Trophoblast cell (in vitro differentiated cells and primary cell): Measurements from ENCODE around the gene XXYLT1.

Source experiments
- DNase-seq, 2 donors: peaks; one replicate each; pipeline ENCODE4 v3.0.0-alpha.2; 2016
- H2AFZ ChIP-seq: 2 replicates; pipeline ENCODE4 v1.6.1; 2013; ENCODE audit warnings: low read length, moderate library complexity, mild to moderate bottlenecking; ENCODE audit not compliant: insufficient read depth, poor library complexity
- H2AK5ac ChIP-seq: 2 replicates; pipeline ENCODE4 v1.6.1; 2013; ENCODE audit warnings: mild to moderate bottlenecking, low read length
- H2BK120ac ChIP-seq: 2 replicates; pipeline ENCODE4 v1.6.1; 2013; ENCODE audit warnings: low read length, mild to moderate bottlenecking, moderate library complexity; ENCODE audit not compliant: insufficient read depth, poor library complexity
- H2BK12ac ChIP-seq: 2 replicates; pipeline ENCODE4 v1.6.1; 2013; ENCODE audit warnings: mild to moderate bottlenecking, low read length, moderate library complexity
- H2BK5ac ChIP-seq: 2 replicates; pipeline ENCODE4 v1.6.1; 2013; ENCODE audit warnings: low read length, low read depth, moderate library complexity, mild to moderate bottlenecking; ENCODE audit not compliant: poor library complexity
- H3K14ac ChIP-seq: 2 replicates; pipeline ENCODE4 v1.6.1; 2013; ENCODE audit warnings: mild to moderate bottlenecking, low read length
- H3K18ac ChIP-seq: 2 replicates; pipeline ENCODE4 v1.6.1; 2013; ENCODE audit warnings: mild to moderate bottlenecking, low read length
- H3K23ac ChIP-seq: 2 replicates; pipeline ENCODE4 v1.6.1; 2013; ENCODE audit warnings: low read length
- H3K27ac ChIP-seq: 2 replicates; pipeline ENCODE4 v1.5.1; 2013; ENCODE audit warnings: low read depth, mild to moderate bottlenecking, inconsistent platforms, low read length, moderate library complexity
- H3K27me3 ChIP-seq: 2 replicates; pipeline ENCODE4 v1.6.1; 2013; ENCODE audit warnings: inconsistent platforms, mild to moderate bottlenecking, low read length, moderate library complexity; ENCODE audit not compliant: insufficient read depth
- H3K36me3 ChIP-seq, 2 experiments: 1 replicate in 1 of 2; 2 replicates in 1 of 2; pipeline ENCODE4 v1.6.1; 2013; ENCODE audit warnings: low read length in 2 of 2, mild to moderate bottlenecking in 2 of 2, moderate library complexity in 1 of 2; ENCODE audit not compliant: insufficient read depth in 2 of 2, control insufficient read depth in 1 of 2
- H3K4ac ChIP-seq: 2 replicates; pipeline ENCODE4 v1.6.1; 2013; ENCODE audit warnings: low read depth, mild to moderate bottlenecking, low read length, moderate library complexity
- H3K4me1 ChIP-seq, 2 experiments: 1 replicate in 1 of 2; 2 replicates in 1 of 2; pipeline ENCODE4 v1.6.1; 2013; ENCODE audit warnings: low read length in 2 of 2, mild to moderate bottlenecking in 2 of 2, moderate library complexity in 1 of 2; ENCODE audit not compliant: insufficient read depth in 2 of 2, control insufficient read depth in 1 of 2
- H3K4me2 ChIP-seq: 2 replicates; pipeline ENCODE4 v1.6.1; 2013; ENCODE audit warnings: inconsistent platforms, mild to moderate bottlenecking, low read length, moderate library complexity
- H3K4me3 ChIP-seq: 2 replicates; pipeline ENCODE4 v1.5.1; 2013; ENCODE audit warnings: mild to moderate bottlenecking, low read depth, low read length, inconsistent platforms
- H3K79me1 ChIP-seq: one replicate; pipeline ENCODE4 v1.6.1; 2013; ENCODE audit warnings: low read length
- H3K79me2 ChIP-seq: 2 replicates; pipeline ENCODE4 v1.6.1; 2013; ENCODE audit warnings: low read length, mild to moderate bottlenecking; ENCODE audit not compliant: control insufficient read depth, insufficient read depth, poor library complexity
- H3K9ac ChIP-seq: 2 replicates; pipeline ENCODE4 v1.6.1; 2013; ENCODE audit warnings: mild to moderate bottlenecking, low read length
- H3K9me3 ChIP-seq: 2 replicates; pipeline ENCODE4 v1.6.1; 2013; ENCODE audit warnings: low read depth, mild to moderate bottlenecking, control low read depth, inconsistent platforms, low read length; ENCODE audit not compliant: insufficient read depth
- H4K12ac ChIP-seq: 2 replicates; pipeline ENCODE4 v1.6.1; 2013; ENCODE audit warnings: low read depth, mild to moderate bottlenecking, low read length, moderate library complexity
- H4K8ac ChIP-seq: 2 replicates; pipeline ENCODE4 v1.6.1; 2013; ENCODE audit warnings: low read depth, mild to moderate bottlenecking, low read length, moderate library complexity
- H4K91ac ChIP-seq: one replicate; pipeline ENCODE4 v1.6.1; 2013; ENCODE audit warnings: low read depth, mild to moderate bottlenecking, low read length, moderate library complexity
- WGBS: extraction: QIAGEN DNeasy Blood & Tissue Kit; methylation state at CpG from one replicate; pipeline ENCODE4 v1.1.7; 2013; ENCODE audit warnings: missing lambda C conversion rate; ENCODE audit not compliant: insufficient read length, insufficient coverage; ENCODE audit errors: extremely low coverage; 5-methylcytosine and 5-hydroxymethylcytosine counted together

The XXYLT1 gene

DNA sequence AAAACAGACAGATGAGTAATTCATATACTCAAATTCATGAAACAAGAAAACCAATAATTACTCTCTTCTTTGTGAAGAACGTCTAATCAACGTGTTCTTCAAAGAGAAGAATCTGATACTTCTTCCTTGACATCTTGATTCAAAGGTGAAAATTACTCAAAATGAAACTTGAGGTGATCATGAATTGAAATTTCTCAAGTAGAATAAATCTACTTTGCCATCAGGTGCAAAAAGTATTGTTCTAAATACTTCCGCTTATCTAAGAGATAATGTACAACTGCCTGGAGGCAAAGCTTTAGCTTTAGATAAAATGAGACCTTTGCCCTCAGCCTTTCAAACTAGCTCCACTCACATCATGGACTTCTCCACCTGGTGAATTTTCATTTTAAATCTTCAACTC is 13.9 kb upstream of the XXYLT1 start:
- Histone ChIP-seq H2BK120ac (no peak overlapping the region), H3K4me3 (no peak overlapping the region), H2AFZ (no peak overlapping the region), H2AK5ac (no peak overlapping the region), H3K9ac (no peak overlapping the region), H3K27me3 (no peaks in the 10 kb centered on the region), H3K4me2 (no peak overlapping the region), H3K23ac (no peak overlapping the region), H3K4ac (no peak overlapping the region), H4K91ac (no peak overlapping the region), H2BK12ac (no peak overlapping the region), H3K79me1 (no peaks in the 10 kb centered on the region), H2BK5ac (no peak overlapping the region), H3K9me3 (no peaks in the 10 kb centered on the region), H3K36me3 (peaks cover 4 to 7% of the 10 kb centered on the region in 2 experiments), H3K79me2 (no peaks in the 10 kb centered on the region), H4K12ac (no peak overlapping the region), H3K27ac (no peak overlapping the region), H3K18ac (no peak overlapping the region), H4K8ac (no peak overlapping the region), H3K14ac (no peak overlapping the region), H3K4me1 (peaks cover 3 to 5% of the 10 kb centered on the region in 2 experiments)
- peak in 1 of 2 donors; percentile 67 for DNase-seq
- no CpG with 5 or more reads among the region's 3 CpGs for WGBS

DNA sequence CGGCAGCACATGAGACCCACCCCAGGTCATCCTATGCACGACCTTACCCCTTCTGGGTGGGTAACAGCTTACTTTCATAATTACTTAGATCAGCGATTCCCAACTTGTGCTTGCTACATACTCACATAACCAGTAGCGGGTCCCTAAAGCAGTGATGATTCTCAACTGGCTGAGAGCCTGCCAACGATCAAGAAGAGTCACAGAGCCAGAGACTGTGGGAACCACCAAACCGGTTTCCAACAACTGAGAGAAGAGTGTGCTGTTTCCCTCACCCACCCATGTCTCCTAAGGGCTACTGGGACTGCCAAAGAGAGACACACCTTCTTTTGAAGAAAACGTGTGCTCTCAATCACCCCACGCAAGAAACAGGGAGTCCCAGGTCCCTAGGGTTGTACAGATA is 12.0 kb upstream of the XXYLT1 start:
- no peaks in the 10 kb centered on the region for H3K9me3 ChIP-seq
- no peak overlapping the region for H4K8ac ChIP-seq
- no peak overlapping the region for H4K12ac ChIP-seq
- no peak overlapping the region for H2BK5ac ChIP-seq
- no peaks in the 10 kb centered on the region for H3K79me1 ChIP-seq
- H3K27me3 ChIP-seq = no peaks in the 10 kb centered on the region
- no peak overlapping the region for H3K9ac ChIP-seq
- H3K14ac ChIP-seq = no peak overlapping the region
- peak overlapping the region; percentile 42 for H3K4me2 ChIP-seq
- H2AFZ ChIP-seq = no peak overlapping the region
- H3K4me3 ChIP-seq = no peak overlapping the region
- no peaks in the 10 kb centered on the region for H3K79me2 ChIP-seq
- no peak overlapping the region for H3K18ac ChIP-seq
- no peak overlapping the region for H2BK12ac ChIP-seq
- H4K91ac ChIP-seq = no peak overlapping the region
- H3K27ac ChIP-seq = no peak overlapping the region
- no peak overlapping the region for H3K23ac ChIP-seq
- peaks cover 3 to 5% of the 10 kb centered on the region in 2 experiments for H3K4me1 ChIP-seq
- no peak overlapping the region for H2AK5ac ChIP-seq
- H2BK120ac ChIP-seq = no peak overlapping the region
- DNase-seq = no peak
- WGBS = no CpG with 5 or more reads among the region's 8 CpGs
- no peaks in the 10 kb centered on the region for H3K36me3 ChIP-seq
- H3K4ac ChIP-seq = no peak overlapping the region

DNA sequence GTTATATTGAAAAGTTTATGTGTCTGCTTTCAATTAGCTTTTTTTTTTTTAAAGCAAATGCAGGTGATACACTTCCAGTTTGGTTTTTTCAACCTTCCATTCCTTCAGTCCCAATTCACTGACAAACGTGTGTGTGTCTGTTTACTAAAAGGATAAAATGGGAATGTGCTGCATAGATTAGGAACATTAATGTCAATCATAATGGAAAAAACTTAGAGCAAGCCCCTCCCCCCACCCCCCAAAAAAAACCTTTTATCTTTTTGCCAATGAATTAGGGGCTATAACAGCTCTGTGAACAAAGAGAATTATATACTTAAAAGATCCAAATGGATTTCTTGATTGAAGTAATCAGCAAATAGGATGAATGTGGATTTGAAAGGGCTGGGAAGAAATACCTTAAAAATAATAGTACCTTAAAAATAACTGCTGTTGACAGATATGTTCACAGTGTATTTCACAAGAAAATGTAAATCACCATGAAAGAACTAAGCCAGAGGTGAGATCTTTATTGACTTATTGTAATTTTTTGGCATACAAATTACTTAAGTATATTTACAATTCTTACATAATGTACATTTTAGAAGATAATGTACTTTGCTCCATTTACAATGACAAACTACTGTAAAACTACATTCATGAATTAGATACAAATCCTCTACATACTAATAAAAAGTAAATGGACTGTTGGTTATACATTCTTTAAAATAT is 3.5 kb upstream of the XXYLT1 start:
- Histone ChIP-seq H3K14ac (no peak overlapping the region), H3K9me3 (no peaks in the 10 kb centered on the region), H2AK5ac (no peak overlapping the region), H2BK12ac (no peak overlapping the region), H3K79me1 (peaks cover 8% of the 10 kb centered on the region), H4K8ac (no peak overlapping the region), H3K4me2 (no peak overlapping the region), H3K4me1 (peaks cover under 1 to 10% of the 10 kb centered on the region in 2 experiments), H3K4me3 (no peak overlapping the region), H3K79me2 (peaks cover 4% of the 10 kb centered on the region), H3K23ac (no peak overlapping the region), H2BK5ac (no peak overlapping the region), H2BK120ac (no peak overlapping the region), H3K36me3 (peaks cover 3% of the 10 kb centered on the region in 2 experiments), H2AFZ (no peak overlapping the region), H4K91ac (no peak overlapping the region), H3K27me3 (no peaks in the 10 kb centered on the region), H3K9ac (no peak overlapping the region), H3K4ac (no peak overlapping the region), H3K18ac (no peak overlapping the region), H3K27ac (no peak overlapping the region), H4K12ac (no peak overlapping the region)
- no peak for DNase-seq
- no CpG with 5 or more reads among the region's 1 CpG for WGBS

GRCh38 chr3:195271410-195272243 is 668 bp upstream of the XXYLT1 start:
- H3K4me2 ChIP-seq = peak overlapping the region; percentile 92
- H3K9ac ChIP-seq = peak overlapping the region; percentile 93
- H4K91ac ChIP-seq = peak overlapping the region; percentile 81
- H3K4ac ChIP-seq = no peak overlapping the region
- H3K14ac ChIP-seq = no peak overlapping the region
- peaks cover 5 to 13% of the 10 kb centered on the region in 2 experiments for H3K4me1 ChIP-seq
- peak overlapping the region; percentile 41 for H3K18ac ChIP-seq
- peak overlapping the region; percentile 76 for H2BK5ac ChIP-seq
- H2AFZ ChIP-seq = peak overlapping the region; percentile 69
- no peak overlapping the region for H3K23ac ChIP-seq
- H4K12ac ChIP-seq = no peak overlapping the region
- H3K79me2 ChIP-seq = peaks cover 5% of the 10 kb centered on the region
- no peaks in the 10 kb centered on the region for H3K27me3 ChIP-seq
- H3K36me3 ChIP-seq = peaks cover 0 to 2% of the 10 kb centered on the region in 2 experiments
- H3K27ac ChIP-seq = peak overlapping the region; percentile 72
- peak; percentile 82 to 92 for DNase-seq
- H2BK12ac ChIP-seq = no peak overlapping the region
- peaks cover 8% of the 10 kb centered on the region for H3K79me1 ChIP-seq
- H4K8ac ChIP-seq = peak overlapping the region; percentile 81
- peak overlapping the region; percentile 72 for H3K4me3 ChIP-seq
- H2AK5ac ChIP-seq = no peak overlapping the region
- WGBS = no CpG with 5 or more reads among the region's 30 CpGs
- peak overlapping the region; percentile 73 for H2BK120ac ChIP-seq
- H3K9me3 ChIP-seq = no peaks in the 10 kb centered on the region
